ENCODE measurements around the gene KRT77.

KRT77 gene

DNA sequence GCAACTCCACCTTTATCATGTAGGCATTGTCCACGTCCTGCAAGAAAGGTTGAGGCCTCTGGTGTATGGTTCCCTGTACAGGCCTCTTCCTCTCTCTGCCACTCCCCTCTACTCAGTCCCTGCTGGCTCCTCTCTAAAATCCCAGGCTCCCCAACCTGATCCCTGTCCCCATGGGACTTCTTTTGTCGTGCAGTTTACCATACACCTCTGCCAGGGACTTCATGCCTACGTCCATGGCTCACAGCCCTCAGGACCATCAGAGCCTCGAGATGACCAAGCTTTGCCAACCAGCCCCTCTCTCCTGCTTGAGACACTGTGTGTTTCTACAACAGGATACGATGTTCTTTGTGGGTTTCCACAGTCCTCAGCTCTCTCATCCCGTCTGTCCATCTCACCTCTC is 54.3 kb downstream of the KRT77 start:
- FAIRE-seq: no peak
- TF ChIP-seq TAF1 (IDR thresholded peaks at IDR 0.05; ENCODE audit: borderline replicate concordance, low read depth, low read length) (no peak), POLR2A (IDR thresholded peaks at IDR 0.05; ENCODE audit: low read depth, low read length) (no peak), POLR2AphosphoS5 (IDR thresholded peaks at IDR 0.05; ENCODE audit: low read depth, low read length) (no peak)
- no peak for DNase-seq (ENCODE audit: insufficient read length)

GRCh38 chr12:52648012-52648550 is 55.2 kb downstream of the KRT77 start:
- TF ChIP-seq POLR2A (IDR thresholded peaks at IDR 0.05; ENCODE audit: low read depth, low read length) (no peak), TAF1 (IDR thresholded peaks at IDR 0.05; ENCODE audit: borderline replicate concordance, low read depth, low read length) (no peak), POLR2AphosphoS5 (IDR thresholded peaks at IDR 0.05; ENCODE audit: low read depth, low read length) (no peak)
- no peak for FAIRE-seq
- DNase-seq (ENCODE audit: insufficient read length): no peak

GRCh38 chr12:52647601-52648000 is 55.7 kb downstream of the KRT77 start:
- TF ChIP-seq TAF1 (IDR thresholded peaks at IDR 0.05; ENCODE audit: borderline replicate concordance, low read depth, low read length) (no peak), POLR2A (IDR thresholded peaks at IDR 0.05; ENCODE audit: low read depth, low read length) (no peak), POLR2AphosphoS5 (IDR thresholded peaks at IDR 0.05; ENCODE audit: low read depth, low read length) (no peak)
- no peak for DNase-seq (ENCODE audit: insufficient read length)
- no peak for FAIRE-seq

- FAIRE-seq: no peak
- DNase-seq (ENCODE audit: insufficient read length): no peak
- TF ChIP-seq POLR2A (IDR thresholded peaks at IDR 0.05; ENCODE audit: low read depth, low read length): no peak
- no peak for TF ChIP-seq POLR2AphosphoS5 (IDR thresholded peaks at IDR 0.05; ENCODE audit: low read depth, low read length)
- no peak for TF ChIP-seq TAF1 (IDR thresholded peaks at IDR 0.05; ENCODE audit: borderline replicate concordance, low read depth, low read length)
Measured at GRCh38 chr12:52646613-52647012, 56.7 kb downstream of the KRT77 start.

DNA sequence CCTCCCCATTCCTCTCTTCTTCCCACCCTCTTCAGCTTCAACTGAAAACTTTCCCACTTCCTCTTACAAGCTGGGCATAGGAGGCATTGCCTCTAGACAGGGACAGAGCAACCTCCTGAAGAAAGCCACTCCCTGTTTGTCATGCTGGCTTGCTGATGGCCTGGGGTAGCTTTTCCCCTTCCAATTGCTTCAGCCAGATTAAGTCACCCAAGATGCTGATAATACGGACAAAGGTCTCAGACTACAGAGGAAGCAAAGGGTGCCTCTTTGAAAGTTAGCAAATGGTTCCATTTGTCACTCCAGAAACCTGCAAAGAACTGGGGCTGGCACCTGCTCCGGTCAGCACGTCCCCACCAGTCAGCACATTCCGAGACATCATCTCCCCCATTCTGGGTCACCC is 57.3 kb downstream of the KRT77 start:
- DNase-seq (ENCODE audit: insufficient read length) (no peak), FAIRE-seq (no peak)
- TF ChIP-seq POLR2A (IDR thresholded peaks at IDR 0.05; ENCODE audit: low read depth, low read length) (no peak), TAF1 (IDR thresholded peaks at IDR 0.05; ENCODE audit: borderline replicate concordance, low read depth, low read length) (no peak), POLR2AphosphoS5 (IDR thresholded peaks at IDR 0.05; ENCODE audit: low read depth, low read length) (no peak)

DNA sequence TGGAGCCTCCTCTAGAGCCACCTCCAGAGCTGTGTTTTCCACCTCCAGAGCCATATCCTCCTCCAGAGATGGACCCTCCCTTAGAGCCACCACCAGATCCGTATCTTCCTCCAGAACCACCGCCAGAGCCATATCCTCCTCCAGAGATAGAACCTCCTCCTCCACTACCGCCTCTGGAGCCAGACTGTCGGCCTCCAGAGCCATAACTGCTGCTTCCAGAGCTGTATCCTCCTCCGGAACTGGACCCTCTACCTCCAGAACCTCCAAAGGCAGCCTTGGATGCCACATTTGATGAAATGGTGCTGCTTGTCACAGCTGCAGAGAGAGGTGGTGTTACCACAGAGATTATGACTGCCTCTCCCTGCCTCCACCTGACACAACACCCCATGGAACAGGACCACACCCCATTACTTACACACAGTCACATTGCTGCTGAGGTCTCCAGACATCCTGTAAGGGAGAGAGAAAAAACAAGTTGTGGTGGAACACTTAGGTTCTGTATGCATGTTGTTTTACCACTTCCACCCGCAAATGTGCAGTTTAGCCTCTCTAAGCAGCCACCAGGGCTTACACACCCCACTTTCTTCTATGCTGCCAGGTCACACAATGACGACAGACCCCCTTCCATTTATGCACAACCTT is 58.1 kb downstream of the KRT77 start:
- DNase-seq (ENCODE audit: insufficient read length) (no peak), FAIRE-seq (no peak)

DNA sequence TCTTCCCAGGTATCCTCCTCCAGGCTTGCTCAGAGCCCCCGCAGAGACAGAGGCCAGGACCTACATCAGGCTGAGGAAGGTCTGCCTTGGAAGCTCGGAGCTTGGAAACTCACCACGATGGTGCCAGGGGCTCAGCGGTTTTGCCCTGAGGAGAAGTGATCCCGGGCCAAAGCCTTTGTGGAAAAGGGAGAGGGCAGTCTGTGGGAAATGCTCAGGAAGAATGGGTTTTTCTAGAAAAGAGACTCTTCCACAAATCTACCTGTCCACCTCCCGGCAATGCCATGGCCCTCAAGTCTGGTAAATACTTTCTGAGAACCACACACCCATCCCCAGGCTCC is 59.3 kb downstream of the KRT77 start:
- no peak for TF ChIP-seq POLR2AphosphoS5 (IDR thresholded peaks at IDR 0.05; ENCODE audit: low read depth, low read length)
- TF ChIP-seq POLR2A (IDR thresholded peaks at IDR 0.05; ENCODE audit: low read depth, low read length): no peak
- TF ChIP-seq TAF1 (IDR thresholded peaks at IDR 0.05; ENCODE audit: borderline replicate concordance, low read depth, low read length): no peak
- DNase-seq (ENCODE audit: insufficient read length): no peak

More for the DNA sequence above, 58.1 kb downstream of the KRT77 start:
- TF ChIP-seq TAF1 (IDR thresholded peaks at IDR 0.05; ENCODE audit: borderline replicate concordance, low read depth, low read length) (no peak), POLR2A (IDR thresholded peaks at IDR 0.05; ENCODE audit: low read depth, low read length) (no peak), POLR2AphosphoS5 (IDR thresholded peaks at IDR 0.05; ENCODE audit: low read depth, low read length) (no peak)

GRCh38 chr12:52643233-52644077 is 59.9 kb downstream of the KRT77 start:
- DNase-seq (ENCODE audit: insufficient read length) (no peak), FAIRE-seq (no peak)
- no peak for TF ChIP-seq TAF1 (IDR thresholded peaks at IDR 0.05; ENCODE audit: borderline replicate concordance, low read depth, low read length)
- no peak for TF ChIP-seq POLR2AphosphoS5 (IDR thresholded peaks at IDR 0.05; ENCODE audit: low read depth, low read length)
- no peak for TF ChIP-seq POLR2A (IDR thresholded peaks at IDR 0.05; ENCODE audit: low read depth, low read length)

More for the DNA sequence above, 59.3 kb downstream of the KRT77 start:
- FAIRE-seq: no peak

- no peak for FAIRE-seq
- TF ChIP-seq TAF1 (IDR thresholded peaks at IDR 0.05; ENCODE audit: borderline replicate concordance, low read depth, low read length) (no peak), POLR2AphosphoS5 (IDR thresholded peaks at IDR 0.05; ENCODE audit: low read depth, low read length) (no peak), POLR2A (IDR thresholded peaks at IDR 0.05; ENCODE audit: low read depth, low read length) (no peak)
- no peak for DNase-seq (ENCODE audit: insufficient read length)
Measured at GRCh38 chr12:52641468-52641867, 61.9 kb downstream of the KRT77 start.

Data from GM12892 (cell line).